ENCODE measurements around the gene NEDD8. TPM values are rescaled to one million over a fixed set of nuclear protein-coding genes. Genes with fewer than 3 reads are reported as not detected.
A peak's percentile ranks its signal among the peaks of the same experiment; 100 is the strongest.

Gene NEDD8
- total and polyA plus RNA-seq, 2 donors (not counting 1 experiment from before 2014, with no cell fraction given), result 86.7 to 98.5 TPM

GRCh38 chr14:24171422-24172260, 60.5 kb downstream of the NEDD8 start, which contains the start of gene REC8:
TSS of gene REC8 (plus strand) at chr14:24172080. CDS start at chr14:24172553, 473 bp downstream.
- intact Hi-C loops (cut with micrococcal nuclease), result loop anchor here (1.0 kb wide), 4 partner anchors 10 to 56 kb away; partner anchors contain the start of genes IPO4, IRF9 and RNF31
- no peaks in the 10 kb centered on the region for H3K9me3 ChIP-seq (ENCODE audit: control extremely low read depth in 1 of 3, control insufficient read depth in 2 of 3, insufficient read depth in 1 of 3, low read length in 2 of 3)
- H3K9me3 Mint-ChIP-seq (ENCODE audit: insufficient read depth), result no peaks in the 10 kb centered on the region
- peak within 1 kb of the TSS; percentile 70 for H3K9ac ChIP-seq (ENCODE audit: low read length)
- ATAC-seq (ENCODE audit: low read depth) (peak; percentile 92), DNase-seq (peak; percentile 89)
- H3K27me3 Mint-ChIP-seq, result no peaks in the 10 kb centered on the region
- peak within 1 kb of the TSS; percentile 65 for H2AFZ ChIP-seq (ENCODE audit: insufficient read depth, low read depth, low read length, poor library complexity, severe bottlenecking)
- H3K4me1 ChIP-seq (ENCODE audit: control insufficient read depth in 2 of 2, insufficient read depth in 2 of 2, low read length in 2 of 2), result peaks cover 11 to 23% of the 10 kb centered on the region in 2 donors
- TF ChIP-seq EZH2 (IDR thresholded peaks at IDR 0.05; ENCODE audit: borderline replicate concordance, insufficient read depth, low read depth, low read length, poor library complexity, severe bottlenecking) (no peak), CTCF (IDR thresholded peaks at IDR 0.05) (no peak)
- no peaks in the 10 kb centered on the region for H3K27me3 ChIP-seq (replicated peaks in 1 of 4; ENCODE audit: control extremely low read depth in 1 of 4, control insufficient read depth in 3 of 4, insufficient read depth in 4 of 4, low read length in 3 of 4)
- peak within 1 kb of the TSS; percentile 79 for H3K27ac Mint-ChIP-seq
- H3K79me2 ChIP-seq (ENCODE audit: control insufficient read depth, insufficient read depth, low read length), result no peaks in the 10 kb centered on the region
- H3K4me3 ChIP-seq (ENCODE audit: control extremely low read depth in 1 of 5, extremely low read depth in 1 of 5, insufficient read depth in 1 of 5, low read depth in 2 of 5, low read length in 4 of 5), result peak within 1 kb of the TSS; percentile 47 to 72 (median 60)
- peaks cover 7% of the 10 kb centered on the region for H4K20me1 ChIP-seq (ENCODE audit: control insufficient read depth, insufficient read depth, low read length, poor library complexity, severe bottlenecking)
- H3K4me1 Mint-ChIP-seq, result peaks cover 20% of the 10 kb centered on the region
- peak within 1 kb of the TSS; percentile 93 for H3K4me3 Mint-ChIP-seq
- H3K27ac ChIP-seq (ENCODE audit: low read length in 2 of 2), result no peak within 1 kb of the TSS
- peaks cover 0 to 18% of the 10 kb centered on the region in 2 experiments for H3K36me3 ChIP-seq (replicated peaks in 1 of 2; ENCODE audit: control extremely low read depth in 1 of 2, control insufficient read depth in 1 of 2, extremely low read depth in 1 of 2, insufficient read depth in 2 of 2, low read length in 1 of 2)
- ChIA-PET POLR2A (interaction anchor here (0.7 to 2.0 kb wide), 7 partner anchors 10 to 63 kb away, joined by 4 to 18 read pairs (median 6); partner anchors contain the start of genes CHMP4A, DCAF11, IPO4 and IRF9), CTCF (interaction anchor here (0.7 to 3.1 kb wide), 2 partner anchors 11 to 105 kb away, joined by 3 to 22 read pairs; partner anchors contain the start of gene IRF9)
- 4% methylated on average over 56 of the region's 63 CpGs for WGBS (ENCODE audit: insufficient coverage)
- peak within 1 kb of the TSS; percentile 92 for H3K4me2 ChIP-seq (replicated peaks; ENCODE audit: low read depth, low read length, poor library complexity, severe bottlenecking)
